GM12875 (cell line): ENCODE results near the gene GASK1B.

ENCODE experiments used
- H3K4me3 ChIP-seq: one replicate; pipeline ENCODE4 v1.5.1; 2011; ENCODE audit warnings: low read depth, low read length, control low read depth
- CTCF ChIP-seq: IDR thresholded peaks from 2 replicates; pipeline ENCODE4 v1.5.1; 2011; ENCODE audit warnings: low read depth, mild to moderate bottlenecking, control low read depth, inconsistent platforms, low read length, moderate library complexity, borderline replicate concordance; ENCODE audit not compliant: insufficient read depth

The GASK1B gene

GRCh38 chr4:158189422-158189821 lies 16.6 kb upstream of the GASK1B start:
- TF ChIP-seq CTCF: no peak
- H3K4me3 ChIP-seq: no peak overlapping the region

GRCh38 chr4:158186815-158187214 lies 14.0 kb upstream of the GASK1B start:
- no peak overlapping the region for H3K4me3 ChIP-seq
- no peak for TF ChIP-seq CTCF

- TF ChIP-seq CTCF: no peak
- H3K4me3 ChIP-seq: no peak overlapping the region
Observed at GRCh38 chr4:158182736-158183135, 9.9 kb upstream of the GASK1B start.

- no peak overlapping the region for H3K4me3 ChIP-seq
- TF ChIP-seq CTCF: no peak
Observed at GRCh38 chr4:158181906-158182305, 9.1 kb upstream of the GASK1B start.

GRCh38 chr4:158179465-158179864 lies 6.6 kb upstream of the GASK1B start:
- TF ChIP-seq CTCF: no peak
- H3K4me3 ChIP-seq: no peak overlapping the region

- no peak for TF ChIP-seq CTCF
- H3K4me3 ChIP-seq: no peak overlapping the region
Observed at GRCh38 chr4:158176776-158177175, 4.0 kb upstream of the GASK1B start.

GRCh38 chr4:158176108-158176507 lies 3.3 kb upstream of the GASK1B start:
- TF ChIP-seq CTCF: no peak
- H3K4me3 ChIP-seq: no peak overlapping the region
